GM23338 (cell line): Measurements from ENCODE around the gene ELOB. TPM values are rescaled to one million over a fixed set of nuclear protein-coding genes. Genes with fewer than 3 reads are reported as not detected.

Experiments
- CREB1 ChIP-seq: fragments of 250-450 bp; sonication (Bioruptor Pico); IDR thresholded peaks from 2 replicates; pipeline ENCODE4 v1.5.0; 2020; ENCODE audit warnings: low read depth, mild to moderate bottlenecking, moderate library complexity
- JUNB ChIP-seq: IDR thresholded peaks from one replicate; pipeline ENCODE4 v1.6.1; 2016; ENCODE audit warnings: antibody characterized with exemption; ENCODE audit not compliant: unreplicated experiment
- NANOG ChIP-seq: IDR thresholded peaks from 2 replicates; pipeline ENCODE4 v1.6.1; 2016; ENCODE audit warnings: antibody characterized with exemption, borderline replicate concordance
- STAT1 ChIP-seq: IDR thresholded peaks from one replicate; pipeline ENCODE4 v1.6.1; 2016; ENCODE audit warnings: antibody characterized with exemption; ENCODE audit not compliant: unreplicated experiment
- ZNF114 ChIP-seq: fragments of 250-450 bp; sonication (Bioruptor Pico); IDR thresholded peaks from 2 replicates; pipeline ENCODE4 v1.5.0; 2020; ENCODE audit warnings: mild to moderate bottlenecking, moderate library complexity
- ZNF331 ChIP-seq: fragments of 250-450 bp; sonication (Bioruptor Pico); IDR thresholded peaks from 2 replicates; pipeline ENCODE4 v1.5.0; 2020; ENCODE audit warnings: low read depth, mild to moderate bottlenecking, moderate library complexity
- polyA plus RNA-seq: library from polyadenylated mRNA; unstranded; fragments of >200 nt; fragmentation: Nextera tagmentation; extraction: Ambion mirVana; gene quantifications from 2 replicates; pipeline ENCODE4 v1.2.1, GENCODE V29; 2016
- total RNA-seq: library from RNA; depleted of rRNA; stranded (reverse); fragments of >200 nt; shearing (Covaris generic); gene quantifications from 2 replicates; pipeline ENCODE4 v1.2.3, GENCODE V29; 2014
- TF ChIP-seq, protein P1 (sequence below): IDR thresholded peaks from one replicate; pipeline ENCODE4 v1.6.1; 2018; ENCODE audit warnings: antibody characterized with exemption; ENCODE audit not compliant: unreplicated experiment
- TF ChIP-seq, protein P2 (sequence below): fragments of 250-450 bp; sonication (Bioruptor Pico); IDR thresholded peaks from 2 replicates; pipeline ENCODE4 v1.5.0; 2020; ENCODE audit warnings: mild to moderate bottlenecking, moderate library complexity

ELOB gene
- total and polyA plus RNA-seq, 2 experiments from 2014 or later: 278 to 756 TPM

DNA sequence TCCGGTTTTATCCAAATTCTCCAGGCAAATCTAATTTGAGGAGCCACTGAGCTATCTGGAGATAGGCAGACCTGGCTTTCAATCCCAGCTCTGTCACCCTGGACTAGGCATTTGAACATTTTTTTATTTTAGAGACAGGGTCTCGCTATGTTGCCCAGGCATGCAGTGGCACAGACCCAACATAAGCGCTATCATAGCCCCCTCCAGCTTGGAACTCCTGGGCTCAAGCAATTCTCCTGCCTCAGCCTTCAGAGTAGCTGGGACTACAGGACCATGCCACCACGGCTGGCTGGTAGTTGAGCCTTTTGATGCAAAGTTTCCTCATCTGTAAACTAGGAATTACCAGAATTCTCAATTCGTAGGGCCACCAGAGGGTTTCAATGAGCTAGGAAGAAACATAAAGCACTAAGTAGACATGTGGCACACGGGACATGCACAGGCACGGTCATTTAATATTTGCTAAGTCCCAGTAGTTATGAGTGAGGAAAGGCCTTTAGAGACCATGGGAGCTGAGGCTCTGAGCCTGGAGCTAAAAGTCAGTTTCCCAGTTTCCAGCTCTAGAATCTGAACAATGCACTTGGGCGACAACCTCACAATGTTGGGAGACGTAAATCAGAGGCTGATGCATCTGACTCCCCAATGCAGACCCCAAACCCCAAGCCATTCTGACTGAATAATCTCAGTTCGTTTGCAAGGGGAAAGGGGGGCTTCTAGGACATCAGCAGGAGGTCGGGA, 1.1 kb downstream of the ELOB start (continued):
- TF ChIP-seq, protein P1, sequence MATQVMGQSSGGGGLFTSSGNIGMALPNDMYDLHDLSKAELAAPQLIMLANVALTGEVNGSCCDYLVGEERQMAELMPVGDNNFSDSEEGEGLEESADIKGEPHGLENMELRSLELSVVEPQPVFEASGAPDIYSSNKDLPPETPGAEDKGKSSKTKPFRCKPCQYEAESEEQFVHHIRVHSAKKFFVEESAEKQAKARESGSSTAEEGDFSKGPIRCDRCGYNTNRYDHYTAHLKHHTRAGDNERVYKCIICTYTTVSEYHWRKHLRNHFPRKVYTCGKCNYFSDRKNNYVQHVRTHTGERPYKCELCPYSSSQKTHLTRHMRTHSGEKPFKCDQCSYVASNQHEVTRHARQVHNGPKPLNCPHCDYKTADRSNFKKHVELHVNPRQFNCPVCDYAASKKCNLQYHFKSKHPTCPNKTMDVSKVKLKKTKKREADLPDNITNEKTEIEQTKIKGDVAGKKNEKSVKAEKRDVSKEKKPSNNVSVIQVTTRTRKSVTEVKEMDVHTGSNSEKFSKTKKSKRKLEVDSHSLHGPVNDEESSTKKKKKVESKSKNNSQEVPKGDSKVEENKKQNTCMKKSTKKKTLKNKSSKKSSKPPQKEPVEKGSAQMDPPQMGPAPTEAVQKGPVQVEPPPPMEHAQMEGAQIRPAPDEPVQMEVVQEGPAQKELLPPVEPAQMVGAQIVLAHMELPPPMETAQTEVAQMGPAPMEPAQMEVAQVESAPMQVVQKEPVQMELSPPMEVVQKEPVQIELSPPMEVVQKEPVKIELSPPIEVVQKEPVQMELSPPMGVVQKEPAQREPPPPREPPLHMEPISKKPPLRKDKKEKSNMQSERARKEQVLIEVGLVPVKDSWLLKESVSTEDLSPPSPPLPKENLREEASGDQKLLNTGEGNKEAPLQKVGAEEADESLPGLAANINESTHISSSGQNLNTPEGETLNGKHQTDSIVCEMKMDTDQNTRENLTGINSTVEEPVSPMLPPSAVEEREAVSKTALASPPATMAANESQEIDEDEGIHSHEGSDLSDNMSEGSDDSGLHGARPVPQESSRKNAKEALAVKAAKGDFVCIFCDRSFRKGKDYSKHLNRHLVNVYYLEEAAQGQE: no peak
- TF ChIP-seq ZNF331 (CRISPR knock-in tag) (no peak), STAT1 (no peak), NANOG (no peak), CREB1 (CRISPR knock-in tag) (no peak), JUNB (no peak), ZNF114 (no peak)
- TF ChIP-seq, protein P2, sequence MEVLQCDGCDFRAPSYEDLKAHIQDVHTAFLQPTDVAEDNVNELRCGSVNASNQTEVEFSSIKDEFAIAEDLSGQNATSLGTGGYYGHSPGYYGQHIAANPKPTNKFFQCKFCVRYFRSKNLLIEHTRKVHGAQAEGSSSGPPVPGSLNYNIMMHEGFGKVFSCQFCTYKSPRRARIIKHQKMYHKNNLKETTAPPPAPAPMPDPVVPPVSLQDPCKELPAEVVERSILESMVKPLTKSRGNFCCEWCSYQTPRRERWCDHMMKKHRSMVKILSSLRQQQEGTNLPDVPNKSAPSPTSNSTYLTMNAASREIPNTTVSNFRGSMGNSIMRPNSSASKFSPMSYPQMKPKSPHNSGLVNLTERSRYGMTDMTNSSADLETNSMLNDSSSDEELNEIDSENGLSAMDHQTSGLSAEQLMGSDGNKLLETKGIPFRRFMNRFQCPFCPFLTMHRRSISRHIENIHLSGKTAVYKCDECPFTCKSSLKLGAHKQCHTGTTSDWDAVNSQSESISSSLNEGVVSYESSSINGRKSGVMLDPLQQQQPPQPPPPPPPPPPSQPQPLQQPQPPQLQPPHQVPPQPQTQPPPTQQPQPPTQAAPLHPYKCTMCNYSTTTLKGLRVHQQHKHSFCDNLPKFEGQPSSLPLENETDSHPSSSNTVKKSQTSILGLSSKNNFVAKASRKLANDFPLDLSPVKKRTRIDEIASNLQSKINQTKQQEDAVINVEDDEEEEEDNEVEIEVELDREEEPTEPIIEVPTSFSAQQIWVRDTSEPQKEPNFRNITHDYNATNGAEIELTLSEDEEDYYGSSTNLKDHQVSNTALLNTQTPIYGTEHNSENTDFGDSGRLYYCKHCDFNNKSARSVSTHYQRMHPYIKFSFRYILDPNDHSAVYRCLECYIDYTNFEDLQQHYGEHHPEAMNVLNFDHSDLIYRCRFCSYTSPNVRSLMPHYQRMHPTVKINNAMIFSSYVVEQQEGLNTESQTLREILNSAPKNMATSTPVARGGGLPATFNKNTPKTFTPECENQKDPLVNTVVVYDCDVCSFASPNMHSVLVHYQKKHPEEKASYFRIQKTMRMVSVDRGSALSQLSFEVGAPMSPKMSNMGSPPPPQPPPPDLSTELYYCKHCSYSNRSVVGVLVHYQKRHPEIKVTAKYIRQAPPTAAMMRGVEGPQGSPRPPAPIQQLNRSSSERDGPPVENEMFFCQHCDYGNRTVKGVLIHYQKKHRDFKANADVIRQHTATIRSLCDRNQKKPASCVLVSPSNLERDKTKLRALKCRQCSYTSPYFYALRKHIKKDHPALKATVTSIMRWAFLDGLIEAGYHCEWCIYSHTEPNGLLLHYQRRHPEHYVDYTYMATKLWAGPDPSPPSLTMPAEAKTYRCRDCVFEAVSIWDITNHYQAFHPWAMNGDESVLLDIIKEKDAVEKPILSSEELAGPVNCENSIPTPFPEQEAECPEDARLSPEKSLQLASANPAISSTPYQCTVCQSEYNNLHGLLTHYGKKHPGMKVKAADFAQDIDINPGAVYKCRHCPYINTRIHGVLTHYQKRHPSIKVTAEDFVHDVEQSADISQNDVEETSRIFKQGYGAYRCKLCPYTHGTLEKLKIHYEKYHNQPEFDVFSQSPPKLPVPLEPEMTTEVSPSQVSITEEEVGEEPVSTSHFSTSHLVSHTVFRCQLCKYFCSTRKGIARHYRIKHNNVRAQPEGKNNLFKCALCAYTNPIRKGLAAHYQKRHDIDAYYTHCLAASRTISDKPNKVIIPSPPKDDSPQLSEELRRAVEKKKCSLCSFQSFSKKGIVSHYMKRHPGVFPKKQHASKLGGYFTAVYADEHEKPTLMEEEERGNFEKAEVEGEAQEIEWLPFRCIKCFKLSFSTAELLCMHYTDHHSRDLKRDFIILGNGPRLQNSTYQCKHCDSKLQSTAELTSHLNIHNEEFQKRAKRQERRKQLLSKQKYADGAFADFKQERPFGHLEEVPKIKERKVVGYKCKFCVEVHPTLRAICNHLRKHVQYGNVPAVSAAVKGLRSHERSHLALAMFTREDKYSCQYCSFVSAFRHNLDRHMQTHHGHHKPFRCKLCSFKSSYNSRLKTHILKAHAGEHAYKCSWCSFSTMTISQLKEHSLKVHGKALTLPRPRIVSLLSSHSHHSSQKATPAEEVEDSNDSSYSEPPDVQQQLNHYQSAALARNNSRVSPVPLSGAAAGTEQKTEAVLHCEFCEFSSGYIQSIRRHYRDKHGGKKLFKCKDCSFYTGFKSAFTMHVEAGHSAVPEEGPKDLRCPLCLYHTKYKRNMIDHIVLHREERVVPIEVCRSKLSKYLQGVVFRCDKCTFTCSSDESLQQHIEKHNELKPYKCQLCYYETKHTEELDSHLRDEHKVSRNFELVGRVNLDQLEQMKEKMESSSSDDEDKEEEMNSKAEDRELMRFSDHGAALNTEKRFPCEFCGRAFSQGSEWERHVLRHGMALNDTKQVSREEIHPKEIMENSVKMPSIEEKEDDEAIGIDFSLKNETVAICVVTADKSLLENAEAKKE (CRISPR knock-in tag): no peak
